ENCODE data around the gene EXOC2. TPM values are rescaled to one million over a fixed set of nuclear protein-coding genes. Genes with fewer than 3 reads are reported as not detected.

EXOC2 gene
- total and polyA plus RNA-seq, 10 donors, result 7.0 to 32.8 (median 25.3) TPM

DNA sequence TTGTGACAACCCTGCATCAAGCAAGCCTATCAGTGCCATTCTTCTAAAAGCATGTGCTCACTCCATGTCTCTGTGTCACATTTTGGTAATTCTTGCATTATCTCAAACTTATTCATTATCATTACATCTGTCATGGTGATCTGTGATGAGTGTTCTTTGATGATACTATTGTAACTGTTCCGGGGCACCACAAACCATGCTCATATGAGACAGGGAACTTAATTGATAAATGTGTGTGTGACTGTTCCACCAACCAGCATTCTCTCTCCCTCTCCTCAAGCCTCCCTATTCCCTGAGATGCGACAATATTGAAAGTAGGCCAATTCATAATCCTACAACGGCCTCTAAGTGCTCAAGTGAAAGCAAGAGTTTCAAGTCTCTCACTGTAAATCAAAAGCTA, 40.1 kb downstream of the EXOC2 start:
- DNase-seq, result no peak
- 69 to 90% (median 86%) methylated on average over 3 of the region's 3 CpGs for WGBS, 5 donors

DNA sequence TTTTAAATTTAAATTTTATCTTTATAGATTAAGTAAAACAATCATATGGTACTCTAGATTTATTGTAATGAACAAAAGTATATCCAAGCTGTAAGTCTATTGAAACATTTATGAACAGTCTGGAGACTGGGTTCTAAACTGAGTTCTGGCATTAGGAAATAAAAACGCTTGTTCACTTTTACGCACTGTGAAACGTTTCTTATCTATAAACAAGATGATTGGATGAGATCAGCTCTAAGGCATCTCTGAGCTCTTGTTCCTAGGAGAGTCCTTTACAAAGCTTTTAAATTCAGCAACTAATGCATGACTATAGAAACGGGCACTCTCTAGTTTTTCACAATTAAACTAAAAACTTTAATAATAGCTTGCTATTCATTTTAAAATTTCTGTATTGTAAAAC, 42.8 kb downstream of the EXOC2 start:
- WGBS, 5 donors, result 80 to 89% (median 84%) methylated on average over 4 of the region's 4 CpGs
- Histone ChIP-seq H3K9me3 (peaks cover 0 to 6% (median 0%) of the 10 kb centered on the region in 8 donors), H3K4me3 (no peak overlapping the region), H3K27ac (no peak overlapping the region), H3K36me3 (peaks cover 0 to under 1% (median 0%) of the 10 kb centered on the region in 6 donors), H3K27me3 (replicated peaks in 1 of 7) (no peaks in the 10 kb centered on the region), H3K4me1 (peaks cover 0 to 11% (median 6%) of the 10 kb centered on the region in 6 donors)
- TF ChIP-seq POLR2AphosphoS5 (IDR thresholded peaks at IDR 0.05) (no peak), POLR2A (IDR thresholded peaks at IDR 0.05) (no peak)
- TF ChIP-seq, protein P1, sequence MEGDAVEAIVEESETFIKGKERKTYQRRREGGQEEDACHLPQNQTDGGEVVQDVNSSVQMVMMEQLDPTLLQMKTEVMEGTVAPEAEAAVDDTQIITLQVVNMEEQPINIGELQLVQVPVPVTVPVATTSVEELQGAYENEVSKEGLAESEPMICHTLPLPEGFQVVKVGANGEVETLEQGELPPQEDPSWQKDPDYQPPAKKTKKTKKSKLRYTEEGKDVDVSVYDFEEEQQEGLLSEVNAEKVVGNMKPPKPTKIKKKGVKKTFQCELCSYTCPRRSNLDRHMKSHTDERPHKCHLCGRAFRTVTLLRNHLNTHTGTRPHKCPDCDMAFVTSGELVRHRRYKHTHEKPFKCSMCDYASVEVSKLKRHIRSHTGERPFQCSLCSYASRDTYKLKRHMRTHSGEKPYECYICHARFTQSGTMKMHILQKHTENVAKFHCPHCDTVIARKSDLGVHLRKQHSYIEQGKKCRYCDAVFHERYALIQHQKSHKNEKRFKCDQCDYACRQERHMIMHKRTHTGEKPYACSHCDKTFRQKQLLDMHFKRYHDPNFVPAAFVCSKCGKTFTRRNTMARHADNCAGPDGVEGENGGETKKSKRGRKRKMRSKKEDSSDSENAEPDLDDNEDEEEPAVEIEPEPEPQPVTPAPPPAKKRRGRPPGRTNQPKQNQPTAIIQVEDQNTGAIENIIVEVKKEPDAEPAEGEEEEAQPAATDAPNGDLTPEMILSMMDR (IDR thresholded peaks at IDR 0.05 in 8 of 11, conservative IDR thresholded peaks at IDR 0.05 in 3 of 11), result no peak
- DNase-seq, result no peak
- intact Hi-C loops (cut with DNase I; ENCODE audit: low total_unique reads), result no loop called here

More for the DNA sequence above, 40.1 kb downstream of the EXOC2 start:
- no peak for TF ChIP-seq POLR2A (IDR thresholded peaks at IDR 0.05)
- TF ChIP-seq POLR2AphosphoS5 (IDR thresholded peaks at IDR 0.05), result no peak
- Histone ChIP-seq H3K36me3 (peaks cover 4 to 19% (median 13%) of the 10 kb centered on the region in 6 donors), H3K9me3 (peaks cover 0 to 12% (median 5%) of the 10 kb centered on the region in 8 donors), H3K27me3 (replicated peaks in 1 of 7) (no peaks in the 10 kb centered on the region), H3K27ac (no peak overlapping the region), H3K4me1 (peaks cover 0 to 8% (median 1%) of the 10 kb centered on the region in 6 donors), H3K4me3 (no peak overlapping the region)
- intact Hi-C loops (cut with DNase I; ENCODE audit: low total_unique reads), result no loop called here

DNA sequence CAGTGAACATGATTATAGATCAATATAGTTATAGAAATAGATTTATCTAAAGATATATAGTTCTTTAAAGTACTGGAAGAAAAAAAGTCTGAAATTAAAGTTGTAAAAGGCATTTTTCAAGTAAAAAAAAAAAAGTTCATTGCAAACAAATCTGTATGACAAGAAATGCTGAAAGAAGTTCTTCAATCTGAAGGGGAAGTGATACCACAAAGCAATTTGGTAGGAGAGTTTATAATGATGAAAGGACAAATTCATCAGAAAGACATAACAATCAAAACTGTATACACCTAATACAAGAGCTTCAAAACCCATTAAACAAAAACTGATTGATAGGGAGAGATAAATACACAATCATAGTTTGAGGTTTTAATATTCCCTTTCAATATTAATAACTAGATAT, 50.1 kb downstream of the EXOC2 start:
- peaks cover 0 to 14% (median 0%) of the 10 kb centered on the region in 6 donors for H3K36me3 ChIP-seq
- intact Hi-C loops (cut with DNase I; ENCODE audit: low total_unique reads), result no loop called here

DNA sequence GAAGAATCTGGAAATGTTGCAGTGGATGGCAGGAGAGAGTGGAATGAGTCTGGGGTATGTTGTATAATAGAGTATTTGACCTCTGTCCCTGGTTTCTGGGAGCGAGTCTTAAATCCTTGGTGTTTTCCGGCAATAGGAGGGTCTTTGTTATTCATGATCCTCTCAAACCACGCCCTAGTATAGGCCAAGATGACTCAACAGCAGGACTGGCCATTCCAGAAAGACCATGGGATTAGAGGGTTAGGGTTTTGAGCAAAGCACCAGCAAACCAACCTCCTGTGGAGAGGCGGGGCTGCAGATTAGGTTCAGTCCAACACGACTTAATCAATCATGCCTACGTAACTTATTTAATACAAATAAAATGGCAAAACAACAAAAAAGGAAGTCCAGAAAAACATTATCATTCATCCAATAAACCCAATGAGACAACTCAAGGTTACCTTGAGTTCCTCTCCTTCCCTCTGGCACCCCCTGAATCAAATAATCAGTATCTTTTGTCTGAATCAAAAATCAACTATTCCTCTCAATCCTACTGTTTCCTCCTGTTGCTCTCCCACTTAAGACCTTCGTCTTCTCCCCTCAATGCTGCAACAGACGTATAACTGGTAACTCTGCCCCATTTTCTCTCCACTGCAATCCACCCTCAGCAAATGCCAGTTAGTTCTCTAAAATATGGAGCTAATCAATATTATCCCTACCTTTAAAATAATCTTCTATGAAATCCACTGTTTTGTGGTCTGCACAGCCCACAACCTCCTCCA, 51.5 kb downstream of the EXOC2 start:
- intact Hi-C loops (cut with DNase I; ENCODE audit: low total_unique reads), result no loop called here
- H3K4me1 ChIP-seq, result peaks cover 0 to 19% (median 5%) of the 10 kb centered on the region in 6 donors
- peaks cover 0 to 28% (median 11%) of the 10 kb centered on the region in 6 donors for H3K36me3 ChIP-seq
- DNase-seq, result no peak
- no peak overlapping the region for H3K27ac ChIP-seq
- 96 to 98% (median 97%) methylated on average over 8 of the region's 8 CpGs for WGBS, 5 donors
- no peaks in the 10 kb centered on the region for H3K27me3 ChIP-seq (replicated peaks in 1 of 7)
- peaks cover 0 to 6% (median 0%) of the 10 kb centered on the region in 8 donors for H3K9me3 ChIP-seq
- TF ChIP-seq POLR2AphosphoS5 (IDR thresholded peaks at IDR 0.05) (no peak), POLR2A (IDR thresholded peaks at IDR 0.05) (no peak)
- TF ChIP-seq, protein P1 (IDR thresholded peaks at IDR 0.05 in 8 of 11, conservative IDR thresholded peaks at IDR 0.05 in 3 of 11), result no peak
- H3K4me3 ChIP-seq, result no peak overlapping the region

More for the DNA sequence above, 50.1 kb downstream of the EXOC2 start:
- DNase-seq, result no peak
- Histone ChIP-seq H3K4me1 (peaks cover 0 to 21% (median 6%) of the 10 kb centered on the region in 6 donors), H3K27ac (no peak overlapping the region), H3K27me3 (replicated peaks in 1 of 7) (no peaks in the 10 kb centered on the region), H3K9me3 (peaks cover 0 to 6% (median 0%) of the 10 kb centered on the region in 8 donors), H3K4me3 (no peak overlapping the region)
- TF ChIP-seq, protein P1 (IDR thresholded peaks at IDR 0.05 in 8 of 11, conservative IDR thresholded peaks at IDR 0.05 in 3 of 11), result no peak
- TF ChIP-seq POLR2A (IDR thresholded peaks at IDR 0.05) (no peak), POLR2AphosphoS5 (IDR thresholded peaks at IDR 0.05) (no peak)

Data from spleen (tissue), 11 donors.